GM12878 (cell line): Measurements from ENCODE around the gene CREBBP. TPM values are rescaled to one million over a fixed set of nuclear protein-coding genes. Genes with fewer than 3 reads are reported as not detected.

Experiments used
- ATAC-seq: fragments of 200-7000 bp; cut with Tn5 transposase; 3 replicates; pipeline ENCODE4 v1.9.1; 2020; ENCODE audit warnings: mild to moderate bottlenecking, moderate library complexity
- BruUV-seq: library from RNA; stranded (reverse); fragments of 400-500 nt; replicated peaks from 2 replicates; lab custom pipeline; 2021; lab: Mats Ljungman, UMichigan
- CTCF ChIA-PET: fragments of 300-600 bp; sonication (Branson Sonifier 250); formaldehyde crosslinking; extraction: SDS; loops from one replicate; lab custom pipeline; 2021; ENCODE audit warnings: inconsistent platforms; lab: Yijun Ruan, JAX
- POLR2A ChIA-PET: fragments of 350-600 bp; formaldehyde crosslinking; extraction: SDS; loops from one replicate; lab custom pipeline; 2021; ENCODE audit warnings: inconsistent platforms; lab: Charles Lee
- RAD21 ChIA-PET: fragments of 300-600 bp; sonication (Branson Sonifier 250); formaldehyde crosslinking; loops from one replicate; lab custom pipeline; 2023; ENCODE audit warnings: antibody characterized with exemption; ENCODE audit not compliant: unreplicated experiment; lab: Charles Lee
- SMC1A ChIA-PET: fragments of 300-600 bp; sonication (Branson Sonifier 250); formaldehyde crosslinking; loops from one replicate; lab custom pipeline; 2023; ENCODE audit not compliant: unreplicated experiment, uncharacterized antibody; lab: Charles Lee
- DNase-seq: peaks from one replicate; pipeline ENCODE4 v3.0.0-alpha.2; 2011; ENCODE audit warnings: low read depth, low spot score
- FAIRE-seq: peaks from 3 replicates; lab custom pipeline; 2011; peaks lifted over from hg19 to GRCh38; lab: Jason Lieb, UNC
- H2AFZ ChIP-seq: 2 replicates; pipeline ENCODE4 v1.6.0; 2011; ENCODE audit warnings: low read depth, low read length, control low read depth; ENCODE audit not compliant: control insufficient read depth
- H3K27ac ChIP-seq: 2 replicates; pipeline ENCODE4 v1.5.1; 2011; ENCODE audit warnings: control low read depth; ENCODE audit not compliant: control insufficient read depth, insufficient read depth
- H3K27me3 ChIP-seq, 2 experiments: replicated peaks in 1 of 2; 2 replicates each; pipeline versions ENCODE4 v1.6.0 to v1.6.1; 2011; ENCODE audit warnings: low read length in 1 of 2; ENCODE audit not compliant: control insufficient read depth in 2 of 2, insufficient read depth in 2 of 2
- H3K36me3 ChIP-seq, 2 experiments: 2 replicates each; pipeline ENCODE4 v1.5.1; 2011; ENCODE audit warnings: low read length in 1 of 2; ENCODE audit not compliant: control insufficient read depth in 2 of 2, insufficient read depth in 2 of 2
- H3K4me1 ChIP-seq: 2 replicates; pipeline ENCODE4 v1.6.1; 2011; ENCODE audit warnings: mild to moderate bottlenecking, low read length, moderate library complexity, mixed read lengths; ENCODE audit not compliant: control insufficient read depth, insufficient read depth
- H3K4me2 ChIP-seq: 2 replicates; pipeline ENCODE4 v1.6.0; 2011; ENCODE audit warnings: control low read depth; ENCODE audit not compliant: control insufficient read depth, insufficient read depth
- H3K4me3 ChIP-seq: fragments of 200-600 bp; sonication (generic); 2 replicates; pipeline ENCODE4 v1.5.1; 2016
- H3K79me2 ChIP-seq: 2 replicates; pipeline ENCODE4 v1.6.0; 2011; ENCODE audit warnings: low read length; ENCODE audit not compliant: control insufficient read depth, insufficient read depth
- H3K9ac ChIP-seq: 2 replicates; pipeline ENCODE4 v1.8.0; 2011; ENCODE audit warnings: low read length, control low read depth, mixed read lengths; ENCODE audit not compliant: control insufficient read depth, insufficient read depth
- H3K9me3 ChIP-seq: replicated peaks from 3 replicates; pipeline ENCODE4 v1.5.1; 2011; ENCODE audit warnings: mild to moderate bottlenecking, low read length; ENCODE audit not compliant: control insufficient read depth, insufficient read depth
- H4K20me1 ChIP-seq: 2 replicates; pipeline ENCODE4 v1.6.0; 2011; ENCODE audit not compliant: control insufficient read depth, insufficient read depth
- BACH1 ChIP-seq: fragments of 450-650 bp; IDR thresholded peaks from 2 replicates; pipeline ENCODE4 v1.6.1; 2017; ENCODE audit warnings: mild to moderate bottlenecking, borderline replicate concordance
- BCL11A ChIP-seq: IDR thresholded peaks from 2 replicates; pipeline ENCODE4 v1.6.1; 2011; ENCODE audit warnings: low read depth, low read length
- CBFB ChIP-seq: IDR thresholded peaks from 2 replicates; pipeline ENCODE4 v1.6.1; 2016; ENCODE audit warnings: antibody characterized with exemption, low read depth
- FOXM1 ChIP-seq: IDR thresholded peaks from 2 replicates; pipeline ENCODE4 v1.6.1; 2012; ENCODE audit warnings: low read depth, mild to moderate bottlenecking, inconsistent platforms, low read length, moderate library complexity
- GATAD2B ChIP-seq: fragments of 450-650 bp; conservative IDR thresholded peaks from 2 replicates; pipeline ENCODE4 v1.6.1; 2017; ENCODE audit warnings: low read depth, mild to moderate bottlenecking, moderate library complexity
- WGBS: methylation state at CpG from one replicate; pipeline ENCODE4 v1.1.6; 2016; ENCODE audit warnings: low lambda C conversion rate; ENCODE audit not compliant: insufficient replicate concordance, insufficient coverage; ENCODE audit errors: missing lambda C conversion rate; 5-methylcytosine and 5-hydroxymethylcytosine counted together
- in situ Hi-C: fragments of 300-500 bp; cut with MboI; formaldehyde crosslinking; loops from 9 replicates; pipeline ENCODE4 v1.14.3; 2018; ENCODE audit warnings: mixed read lengths
- intact Hi-C: fragments of 100-400 bp; cut with micrococcal nuclease; formaldehyde crosslinking; loops from one replicate; pipeline ENCODE4 v1.14.2; 2022; ENCODE audit not compliant: unreplicated experiment
- polyA plus RNA-seq, 11 experiments: library from polyadenylated mRNA; depleted of rRNA in 4 of 11; unstranded in 6 of 11; stranded (reverse) in 5 of 11; fragments of >200 nt; fragmentation: Nextera tagmentation in 4 of 11; fragmentation: Illumina TruSeq in 1 of 11; extraction: Ambion mirVana in 4 of 11; extraction: Trizol in 1 of 11; gene quantifications; 1 replicate in 1 of 11; 2 replicates in 10 of 11; pipeline versions ENCODE4 v1.2.1 to v1.2.3, GENCODE V29; 2011 to 2016; ENCODE audit warnings: inconsistent platforms in 2 of 11, missing spikeins in 2 of 11, low read depth in 1 of 11
- total RNA-seq, 4 experiments: library from RNA; depleted of rRNA in 3 of 4; stranded (reverse); fragments of >200 nt in 3 of 4; fragmentation: Illumina TruSeq in 1 of 4; extraction: Trizol in 1 of 4; gene quantifications; 2 replicates each; pipeline versions ENCODE4 v1.2.1 to v1.2.3, GENCODE V29; 2013 to 2021
- TF ChIP-seq, protein P1 (sequence below): IDR thresholded peaks from 2 replicates; pipeline ENCODE4 v1.6.1; 2012; ENCODE audit warnings: low read depth, low read length, improper control_type of control experiment
- TF ChIP-seq, protein P2 (sequence below): IDR thresholded peaks from 2 replicates; pipeline ENCODE4 v1.6.1; 2011; ENCODE audit warnings: borderline replicate concordance, low read depth, mild to moderate bottlenecking, moderate library complexity, low read length; ENCODE audit not compliant: insufficient read depth, poor library complexity, severe bottlenecking
- TF ChIP-seq, protein P3 (sequence below): fragments of 450-650 bp; IDR thresholded peaks from 2 replicates; pipeline ENCODE4 v1.6.1; 2017; ENCODE audit warnings: mild to moderate bottlenecking, moderate library complexity

CREBBP gene
- total and polyA plus RNA-seq, 10 of the 15 experiments (the other 5 are each of a cell fraction or from before 2014, with no cell fraction given) = 3.4 to 32.7 (median 7.9) TPM

DNA sequence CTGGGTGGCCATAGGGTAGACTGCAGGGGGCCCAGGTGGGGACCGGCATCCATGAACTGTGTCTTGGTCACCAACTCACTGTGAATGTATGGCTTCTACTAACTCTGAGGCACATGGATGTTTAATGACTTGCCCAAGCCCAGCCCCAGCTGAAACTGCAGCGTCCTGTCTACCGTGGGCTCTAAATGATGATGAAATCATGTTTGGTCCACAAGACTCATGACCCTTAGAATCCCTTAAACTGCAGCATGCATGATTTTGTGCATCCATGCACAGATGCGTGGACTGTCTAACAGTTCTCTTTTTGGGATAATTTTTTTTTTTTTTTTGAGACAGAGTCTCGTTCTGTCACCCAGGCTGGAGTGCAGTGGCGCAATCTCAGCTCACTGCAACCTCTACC is 32.4 kb upstream of the CREBBP start:
- no peak overlapping the region for H3K9ac ChIP-seq
- H3K4me2 ChIP-seq = no peak overlapping the region
- in situ Hi-C loops (no loop called here), intact Hi-C loops (no loop called here)
- H3K9me3 ChIP-seq = no peaks in the 10 kb centered on the region; the same call in 2 of the 3 replicates
- H3K79me2 ChIP-seq = no peaks in the 10 kb centered on the region
- POLR2A ChIA-PET = no interaction called here
- no peak overlapping the region for H2AFZ ChIP-seq
- 58% methylated on average over 6 of the region's 6 CpGs for WGBS
- ATAC-seq (no peak), DNase-seq (no peak), FAIRE-seq (no peak)
- no peak overlapping the region for H3K4me3 ChIP-seq
- H3K36me3 ChIP-seq = no peaks in the 10 kb centered on the region
- no peaks in the 10 kb centered on the region for H3K27me3 ChIP-seq
- RAD21 ChIA-PET = no interaction called here
- CTCF ChIA-PET = interaction anchor here (0.5 to 1.0 kb wide), 2 partner anchors 132 to 289 kb away, joined by 3 to 5 read pairs; no protein-coding TSS in a partner anchor
- no peaks in the 10 kb centered on the region for H4K20me1 ChIP-seq
- TF ChIP-seq GATAD2B (no peak), BCL11A (no peak), FOXM1 (no peak), BACH1 (no peak), CBFB (no peak)
- TF ChIP-seq, protein P1, sequence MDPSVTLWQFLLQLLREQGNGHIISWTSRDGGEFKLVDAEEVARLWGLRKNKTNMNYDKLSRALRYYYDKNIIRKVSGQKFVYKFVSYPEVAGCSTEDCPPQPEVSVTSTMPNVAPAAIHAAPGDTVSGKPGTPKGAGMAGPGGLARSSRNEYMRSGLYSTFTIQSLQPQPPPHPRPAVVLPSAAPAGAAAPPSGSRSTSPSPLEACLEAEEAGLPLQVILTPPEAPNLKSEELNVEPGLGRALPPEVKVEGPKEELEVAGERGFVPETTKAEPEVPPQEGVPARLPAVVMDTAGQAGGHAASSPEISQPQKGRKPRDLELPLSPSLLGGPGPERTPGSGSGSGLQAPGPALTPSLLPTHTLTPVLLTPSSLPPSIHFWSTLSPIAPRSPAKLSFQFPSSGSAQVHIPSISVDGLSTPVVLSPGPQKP = no peak
- TF ChIP-seq, protein P2, sequence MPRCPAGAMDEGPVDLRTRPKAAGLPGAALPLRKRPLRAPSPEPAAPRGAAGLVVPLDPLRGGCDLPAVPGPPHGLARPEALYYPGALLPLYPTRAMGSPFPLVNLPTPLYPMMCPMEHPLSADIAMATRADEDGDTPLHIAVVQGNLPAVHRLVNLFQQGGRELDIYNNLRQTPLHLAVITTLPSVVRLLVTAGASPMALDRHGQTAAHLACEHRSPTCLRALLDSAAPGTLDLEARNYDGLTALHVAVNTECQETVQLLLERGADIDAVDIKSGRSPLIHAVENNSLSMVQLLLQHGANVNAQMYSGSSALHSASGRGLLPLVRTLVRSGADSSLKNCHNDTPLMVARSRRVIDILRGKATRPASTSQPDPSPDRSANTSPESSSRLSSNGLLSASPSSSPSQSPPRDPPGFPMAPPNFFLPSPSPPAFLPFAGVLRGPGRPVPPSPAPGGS = no peak
- TF ChIP-seq, protein P3, sequence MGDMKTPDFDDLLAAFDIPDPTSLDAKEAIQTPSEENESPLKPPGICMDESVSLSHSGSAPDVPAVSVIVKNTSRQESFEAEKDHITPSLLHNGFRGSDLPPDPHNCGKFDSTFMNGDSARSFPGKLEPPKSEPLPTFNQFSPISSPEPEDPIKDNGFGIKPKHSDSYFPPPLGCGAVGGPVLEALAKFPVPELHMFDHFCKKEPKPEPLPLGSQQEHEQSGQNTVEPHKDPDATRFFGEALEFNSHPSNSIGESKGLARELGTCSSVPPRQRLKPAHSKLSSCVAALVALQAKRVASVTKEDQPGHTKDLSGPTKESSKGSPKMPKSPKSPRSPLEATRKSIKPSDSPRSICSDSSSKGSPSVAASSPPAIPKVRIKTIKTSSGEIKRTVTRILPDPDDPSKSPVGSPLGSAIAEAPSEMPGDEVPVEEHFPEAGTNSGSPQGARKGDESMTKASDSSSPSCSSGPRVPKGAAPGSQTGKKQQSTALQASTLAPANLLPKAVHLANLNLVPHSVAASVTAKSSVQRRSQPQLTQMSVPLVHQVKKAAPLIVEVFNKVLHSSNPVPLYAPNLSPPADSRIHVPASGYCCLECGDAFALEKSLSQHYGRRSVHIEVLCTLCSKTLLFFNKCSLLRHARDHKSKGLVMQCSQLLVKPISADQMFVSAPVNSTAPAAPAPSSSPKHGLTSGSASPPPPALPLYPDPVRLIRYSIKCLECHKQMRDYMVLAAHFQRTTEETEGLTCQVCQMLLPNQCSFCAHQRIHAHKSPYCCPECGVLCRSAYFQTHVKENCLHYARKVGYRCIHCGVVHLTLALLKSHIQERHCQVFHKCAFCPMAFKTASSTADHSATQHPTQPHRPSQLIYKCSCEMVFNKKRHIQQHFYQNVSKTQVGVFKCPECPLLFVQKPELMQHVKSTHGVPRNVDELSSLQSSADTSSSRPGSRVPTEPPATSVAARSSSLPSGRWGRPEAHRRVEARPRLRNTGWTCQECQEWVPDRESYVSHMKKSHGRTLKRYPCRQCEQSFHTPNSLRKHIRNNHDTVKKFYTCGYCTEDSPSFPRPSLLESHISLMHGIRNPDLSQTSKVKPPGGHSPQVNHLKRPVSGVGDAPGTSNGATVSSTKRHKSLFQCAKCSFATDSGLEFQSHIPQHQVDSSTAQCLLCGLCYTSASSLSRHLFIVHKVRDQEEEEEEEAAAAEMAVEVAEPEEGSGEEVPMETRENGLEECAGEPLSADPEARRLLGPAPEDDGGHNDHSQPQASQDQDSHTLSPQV = no peak
- SMC1A ChIA-PET = interaction anchor here (0.7 kb wide), 1 partner anchor 20 kb away, joined by 3 read pairs; no protein-coding TSS in a partner anchor
- no TSS peak for BruUV-seq
- no peaks in the 10 kb centered on the region for H3K4me1 ChIP-seq
- H3K27ac ChIP-seq = no peak overlapping the region
